LNCaP clone FGC (cell line): ENCODE results near the gene SORCS2.

Experiments
- DNase-seq: peaks from one replicate; pipeline ENCODE4 v3.0.0-alpha.2; 2011; ENCODE audit warnings: low read depth
- H3K4me3 ChIP-seq: 2 replicates; pipeline ENCODE4 v1.5.1; 2011; ENCODE audit warnings: mild to moderate bottlenecking, low read depth, low read length, control low read depth
- TF ChIP-seq, protein P1 (sequence below): IDR thresholded peaks from 2 replicates; pipeline ENCODE4 v1.5.1; 2012; ENCODE audit warnings: mild to moderate bottlenecking; ENCODE audit not compliant: control insufficient read depth, insufficient read depth; ENCODE audit errors: extremely low read depth

The SORCS2 gene

DNA sequence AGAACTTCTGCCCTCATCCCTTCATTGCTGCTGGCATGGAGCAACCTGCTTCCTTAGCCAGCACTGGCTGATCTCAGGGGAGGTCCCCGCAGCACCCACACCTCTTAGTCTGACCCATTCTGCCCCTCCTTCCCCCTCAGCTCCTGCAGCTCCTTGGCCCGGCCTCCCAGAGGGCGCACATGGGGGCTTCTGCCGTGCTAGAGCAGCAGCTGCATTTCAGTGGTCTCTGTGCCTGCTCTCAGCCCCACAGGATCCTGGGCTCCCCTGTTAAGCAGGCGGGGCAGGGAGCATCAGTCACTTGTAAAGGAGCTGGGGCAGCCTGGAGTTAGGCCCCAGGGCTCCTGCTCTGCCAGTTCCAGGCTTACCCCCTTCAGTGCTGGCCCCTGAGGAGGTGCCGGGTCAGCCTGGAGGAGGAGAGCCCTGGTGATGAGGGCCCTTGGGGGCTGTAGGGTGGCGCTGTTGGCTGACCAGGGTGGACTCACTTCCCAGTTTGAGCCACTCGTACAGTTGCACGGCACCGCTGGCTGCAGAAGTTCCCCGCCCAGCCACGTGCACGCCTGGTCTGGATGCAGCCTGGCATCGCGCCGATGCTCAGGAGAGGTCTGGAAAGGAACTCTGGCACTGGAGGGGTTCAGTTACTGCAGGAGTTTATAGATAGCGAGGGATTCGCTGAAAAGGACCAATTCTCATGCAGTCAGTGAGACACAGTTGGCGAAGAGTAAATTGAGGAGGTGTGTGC is 327.5 kb downstream of the SORCS2 start:
- TF ChIP-seq, protein P1, sequence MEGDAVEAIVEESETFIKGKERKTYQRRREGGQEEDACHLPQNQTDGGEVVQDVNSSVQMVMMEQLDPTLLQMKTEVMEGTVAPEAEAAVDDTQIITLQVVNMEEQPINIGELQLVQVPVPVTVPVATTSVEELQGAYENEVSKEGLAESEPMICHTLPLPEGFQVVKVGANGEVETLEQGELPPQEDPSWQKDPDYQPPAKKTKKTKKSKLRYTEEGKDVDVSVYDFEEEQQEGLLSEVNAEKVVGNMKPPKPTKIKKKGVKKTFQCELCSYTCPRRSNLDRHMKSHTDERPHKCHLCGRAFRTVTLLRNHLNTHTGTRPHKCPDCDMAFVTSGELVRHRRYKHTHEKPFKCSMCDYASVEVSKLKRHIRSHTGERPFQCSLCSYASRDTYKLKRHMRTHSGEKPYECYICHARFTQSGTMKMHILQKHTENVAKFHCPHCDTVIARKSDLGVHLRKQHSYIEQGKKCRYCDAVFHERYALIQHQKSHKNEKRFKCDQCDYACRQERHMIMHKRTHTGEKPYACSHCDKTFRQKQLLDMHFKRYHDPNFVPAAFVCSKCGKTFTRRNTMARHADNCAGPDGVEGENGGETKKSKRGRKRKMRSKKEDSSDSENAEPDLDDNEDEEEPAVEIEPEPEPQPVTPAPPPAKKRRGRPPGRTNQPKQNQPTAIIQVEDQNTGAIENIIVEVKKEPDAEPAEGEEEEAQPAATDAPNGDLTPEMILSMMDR, result no peak
- no peak for DNase-seq
- H3K4me3 ChIP-seq, result no peak overlapping the region

DNA sequence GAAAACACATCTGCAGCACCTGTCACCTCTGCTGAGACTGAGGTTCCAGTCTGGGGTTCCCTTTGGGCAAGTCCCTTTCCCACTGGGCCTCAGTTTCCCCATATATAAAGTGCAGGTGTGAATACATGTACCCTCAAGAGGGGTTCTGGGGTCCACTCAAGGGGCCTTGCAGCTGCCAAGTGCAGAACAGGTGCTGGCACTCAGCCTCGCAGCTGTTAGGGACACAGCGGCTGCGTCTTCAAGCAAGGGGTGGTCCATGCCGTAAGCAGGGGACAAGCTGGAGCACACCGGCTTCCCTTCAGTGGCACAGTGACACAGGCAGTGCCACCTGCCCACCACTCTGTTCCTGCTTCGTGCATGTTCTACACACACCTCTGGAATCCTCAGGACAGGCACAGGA is 329.3 kb downstream of the SORCS2 start:
- no peak overlapping the region for H3K4me3 ChIP-seq
- TF ChIP-seq, protein P1, result no peak
- DNase-seq, result no peak

DNA sequence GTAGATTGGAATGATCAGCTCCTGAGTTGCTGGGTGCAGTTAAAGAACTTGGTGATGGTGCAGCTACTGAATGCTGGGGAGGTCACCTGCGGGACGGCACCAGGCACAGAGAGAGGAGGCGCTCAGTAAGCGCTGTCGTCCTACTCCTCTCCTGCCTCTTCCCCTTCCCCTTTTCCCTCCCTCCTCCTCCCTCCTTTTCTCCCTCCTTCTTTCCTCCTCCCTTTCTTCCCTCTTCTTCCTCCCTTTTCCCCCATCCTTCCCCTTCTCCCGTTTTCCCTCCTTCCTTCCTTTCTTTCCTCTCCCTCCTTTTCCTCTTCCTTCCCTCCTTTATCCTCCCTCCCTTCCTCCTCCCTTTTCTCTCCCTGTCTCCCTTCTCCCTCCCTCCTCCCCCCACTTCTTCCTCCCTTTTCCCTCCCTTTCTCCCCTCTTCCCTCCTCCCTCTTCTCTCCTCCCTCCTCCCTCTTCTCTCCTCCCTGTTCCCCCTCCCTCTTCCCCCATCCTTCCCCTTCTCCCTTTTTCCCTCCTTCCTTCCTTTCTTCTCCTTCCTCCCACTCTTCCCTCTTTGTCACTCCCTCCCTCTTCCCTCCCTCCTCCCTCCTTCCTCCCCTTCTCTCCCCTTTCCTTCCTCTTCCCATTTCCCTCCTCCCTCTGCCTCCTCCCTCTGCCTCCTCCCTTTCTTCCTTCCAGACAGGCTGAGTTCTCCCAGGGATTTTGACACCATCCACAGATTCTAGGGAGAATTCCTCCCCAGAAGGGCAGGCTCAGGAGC is 330.3 kb downstream of the SORCS2 start:
- H3K4me3 ChIP-seq, result no peak overlapping the region
- DNase-seq, result no peak

DNA sequence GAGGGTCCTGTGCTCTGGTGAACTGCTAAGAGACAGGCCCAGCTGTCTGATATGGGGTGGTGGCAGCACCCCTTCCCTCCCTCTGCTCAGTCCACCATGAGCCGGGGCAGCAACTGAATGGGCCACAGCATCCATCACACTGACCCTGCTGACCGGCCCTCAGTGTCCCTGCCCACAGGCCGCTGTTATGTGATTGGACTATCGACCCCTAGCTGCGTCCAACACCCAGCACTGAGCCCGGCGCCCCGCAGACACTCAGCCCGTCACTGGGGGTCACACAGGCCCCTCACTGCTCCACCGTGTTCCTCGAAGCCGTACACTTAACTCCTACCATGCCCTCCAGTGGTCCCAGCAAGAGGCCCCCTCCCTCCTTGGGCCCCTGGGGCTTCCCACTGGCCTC is 331.2 kb downstream of the SORCS2 start:
- TF ChIP-seq, protein P1, result no peak

More for the DNA sequence above, 330.3 kb downstream of the SORCS2 start:
- TF ChIP-seq, protein P1, result no peak

DNA sequence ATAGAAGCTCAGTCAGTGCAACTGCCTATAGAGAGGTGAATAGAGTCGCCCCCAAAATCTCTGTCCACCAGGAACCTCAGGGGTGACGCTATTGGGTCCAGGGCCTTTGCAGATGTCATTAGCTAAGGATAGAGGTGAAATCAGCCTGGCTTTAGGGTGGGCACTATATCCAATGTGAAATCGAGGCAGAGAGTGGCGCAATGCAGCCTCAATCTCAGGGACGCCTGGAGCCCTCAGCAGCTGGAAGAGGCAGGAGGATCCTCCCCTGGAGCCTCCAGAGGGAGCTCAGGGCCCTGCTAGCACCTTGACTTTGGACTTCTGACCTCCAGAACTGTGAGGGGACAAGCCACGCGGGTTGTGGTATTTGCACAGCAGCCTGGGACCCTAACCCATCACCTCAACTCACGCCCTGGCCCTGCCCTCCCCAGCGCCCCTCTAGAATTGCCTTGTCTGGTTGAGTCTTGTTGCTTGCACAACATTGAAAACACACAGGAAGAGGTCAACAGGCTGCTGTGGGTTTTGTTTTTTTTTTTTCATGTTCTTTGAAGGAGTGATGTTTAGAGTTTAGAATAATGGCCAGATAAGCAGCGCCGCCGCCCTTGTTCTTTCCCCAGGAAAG is 331.8 kb downstream of the SORCS2 start:
- H3K4me3 ChIP-seq, result no peak overlapping the region
- TF ChIP-seq, protein P1, result no peak
- DNase-seq, result no peak

More for the DNA sequence above, 331.2 kb downstream of the SORCS2 start:
- no peak for DNase-seq
- no peak overlapping the region for H3K4me3 ChIP-seq

DNA sequence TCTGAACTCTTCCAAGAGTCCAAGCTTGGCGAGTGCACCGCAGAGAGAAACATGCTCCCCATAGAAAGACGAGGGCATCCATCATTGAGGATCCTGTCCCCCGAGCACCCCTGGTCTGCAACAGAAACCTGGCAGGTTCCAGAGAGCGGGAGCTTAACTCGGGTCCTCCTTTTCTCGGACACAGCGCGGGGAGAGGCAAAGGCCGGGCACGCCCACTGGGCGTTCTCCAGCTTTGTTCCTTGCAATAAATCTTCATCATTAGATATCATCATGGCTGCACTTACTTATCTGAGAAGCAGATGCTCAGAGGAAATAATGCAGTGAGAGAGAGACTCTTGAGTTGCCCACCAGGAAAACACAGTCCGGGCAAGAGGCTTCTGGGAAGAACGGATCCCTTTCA is 332.5 kb downstream of the SORCS2 start:
- DNase-seq, result no peak
- no peak overlapping the region for H3K4me3 ChIP-seq
- TF ChIP-seq, protein P1, result no peak
